GM12878 (cell line): Measurements from ENCODE around the gene ASCC1. TPM values are rescaled to one million over a fixed set of nuclear protein-coding genes. Genes with fewer than 3 reads are reported as not detected.

Experiments used
- ATAC-seq: fragments of 200-7000 bp; cut with Tn5 transposase; 3 replicates; pipeline ENCODE4 v1.9.1; 2020; ENCODE audit warnings: mild to moderate bottlenecking, moderate library complexity
- BruUV-seq: library from RNA; stranded (reverse); fragments of 400-500 nt; replicated peaks from 2 replicates; lab custom pipeline; 2021; lab: Mats Ljungman, UMichigan
- CTCF ChIA-PET: fragments of 300-600 bp; sonication (Branson Sonifier 250); formaldehyde crosslinking; extraction: SDS; loops from one replicate; lab custom pipeline; 2021; ENCODE audit warnings: inconsistent platforms; lab: Yijun Ruan, JAX
- POLR2A ChIA-PET: fragments of 350-600 bp; formaldehyde crosslinking; extraction: SDS; loops from one replicate; lab custom pipeline; 2021; ENCODE audit warnings: inconsistent platforms; lab: Charles Lee
- RAD21 ChIA-PET: fragments of 300-600 bp; sonication (Branson Sonifier 250); formaldehyde crosslinking; loops from one replicate; lab custom pipeline; 2023; ENCODE audit warnings: antibody characterized with exemption; ENCODE audit not compliant: unreplicated experiment; lab: Charles Lee
- SMC1A ChIA-PET: fragments of 300-600 bp; sonication (Branson Sonifier 250); formaldehyde crosslinking; loops from one replicate; lab custom pipeline; 2023; ENCODE audit not compliant: unreplicated experiment, uncharacterized antibody; lab: Charles Lee
- DNase-seq: peaks from one replicate; pipeline ENCODE4 v3.0.0-alpha.2; 2011; ENCODE audit warnings: low read depth, low spot score
- FAIRE-seq: peaks from 3 replicates; lab custom pipeline; 2011; peaks lifted over from hg19 to GRCh38; lab: Jason Lieb, UNC
- H2AFZ ChIP-seq: 2 replicates; pipeline ENCODE4 v1.6.0; 2011; ENCODE audit warnings: low read depth, low read length, control low read depth; ENCODE audit not compliant: control insufficient read depth
- H3K27ac ChIP-seq: 2 replicates; pipeline ENCODE4 v1.5.1; 2011; ENCODE audit warnings: control low read depth; ENCODE audit not compliant: control insufficient read depth, insufficient read depth
- H3K27me3 ChIP-seq, 2 experiments: replicated peaks in 1 of 2; 2 replicates each; pipeline versions ENCODE4 v1.6.0 to v1.6.1; 2011; ENCODE audit warnings: low read length in 1 of 2; ENCODE audit not compliant: control insufficient read depth in 2 of 2, insufficient read depth in 2 of 2
- H3K36me3 ChIP-seq, 2 experiments: 2 replicates each; pipeline ENCODE4 v1.5.1; 2011; ENCODE audit warnings: low read length in 1 of 2; ENCODE audit not compliant: control insufficient read depth in 2 of 2, insufficient read depth in 2 of 2
- H3K4me1 ChIP-seq: 2 replicates; pipeline ENCODE4 v1.6.1; 2011; ENCODE audit warnings: mild to moderate bottlenecking, low read length, moderate library complexity, mixed read lengths; ENCODE audit not compliant: control insufficient read depth, insufficient read depth
- H3K4me2 ChIP-seq: 2 replicates; pipeline ENCODE4 v1.6.0; 2011; ENCODE audit warnings: control low read depth; ENCODE audit not compliant: control insufficient read depth, insufficient read depth
- H3K4me3 ChIP-seq: fragments of 200-600 bp; sonication (generic); 2 replicates; pipeline ENCODE4 v1.5.1; 2016
- H3K79me2 ChIP-seq: 2 replicates; pipeline ENCODE4 v1.6.0; 2011; ENCODE audit warnings: low read length; ENCODE audit not compliant: control insufficient read depth, insufficient read depth
- H3K9ac ChIP-seq: 2 replicates; pipeline ENCODE4 v1.8.0; 2011; ENCODE audit warnings: low read length, control low read depth, mixed read lengths; ENCODE audit not compliant: control insufficient read depth, insufficient read depth
- H3K9me3 ChIP-seq: replicated peaks from 3 replicates; pipeline ENCODE4 v1.5.1; 2011; ENCODE audit warnings: mild to moderate bottlenecking, low read length; ENCODE audit not compliant: control insufficient read depth, insufficient read depth
- H4K20me1 ChIP-seq: 2 replicates; pipeline ENCODE4 v1.6.0; 2011; ENCODE audit not compliant: control insufficient read depth, insufficient read depth
- ASH2L ChIP-seq: fragments of 300-600, 200-600 bp; sonication (generic); IDR thresholded peaks from 2 replicates; pipeline ENCODE4 v1.6.1; 2017; ENCODE audit warnings: low read depth, mild to moderate bottlenecking, borderline replicate concordance
- CTCF ChIP-seq, 3 experiments: IDR thresholded peaks in 2 of 3; conservative IDR thresholded peaks in 1 of 3; 2 replicates each; pipeline ENCODE4 v1.5.1; 2011; ENCODE audit warnings: low read depth in 3 of 3, low read length in 3 of 3, mild to moderate bottlenecking in 3 of 3, control low read depth in 2 of 3, moderate library complexity in 2 of 3, inconsistent platforms in 1 of 3, mixed read lengths in 1 of 3; ENCODE audit not compliant: control insufficient read depth in 2 of 3, insufficient read depth in 1 of 3; ENCODE audit errors: extremely low read depth in 1 of 3
- E2F8 ChIP-seq: fragments of 450-650 bp; IDR thresholded peaks from 2 replicates; pipeline ENCODE4 v1.6.1; 2018; ENCODE audit warnings: mild to moderate bottlenecking, low read depth, moderate library complexity; ENCODE audit not compliant: partially characterized antibody
- EP300 ChIP-seq, 2 experiments: fragments of 150-350 bp in 1 of 2; IDR thresholded peaks; 2 replicates each; pipeline ENCODE4 v1.6.1; 2011 to 2012; ENCODE audit warnings: low read depth in 2 of 2, low read length in 2 of 2, borderline replicate concordance in 1 of 2, improper control_type of control experiment in 1 of 2, inconsistent platforms in 1 of 2; ENCODE audit not compliant: control insufficient read depth in 1 of 2
- HCFC1 ChIP-seq: fragments of 150-350 bp; IDR thresholded peaks from 2 replicates; pipeline ENCODE4 v1.6.1; 2014; ENCODE audit warnings: low read length
- HDGF ChIP-seq: fragments of 450-650 bp; IDR thresholded peaks from 2 replicates; pipeline ENCODE4 v1.6.1; 2016; ENCODE audit warnings: antibody characterized with exemption
- IRF5 ChIP-seq: fragments of 450-650 bp; IDR thresholded peaks from 2 replicates; pipeline ENCODE4 v1.6.1; 2017; ENCODE audit warnings: borderline replicate concordance
- LARP7 ChIP-seq: fragments of 450-650 bp; IDR thresholded peaks from 2 replicates; pipeline ENCODE4 v1.6.1; 2017; ENCODE audit warnings: mild to moderate bottlenecking
- NBN ChIP-seq: fragments of 450-650 bp; IDR thresholded peaks from 2 replicates; pipeline ENCODE4 v1.6.1; 2016
- NFYA ChIP-seq: IDR thresholded peaks from 2 replicates; pipeline ENCODE4 v1.6.1; 2011; ENCODE audit warnings: low read depth, mild to moderate bottlenecking, low read length, improper control_type of control experiment, borderline replicate concordance
- NKRF ChIP-seq: fragments of 450-650 bp; conservative IDR thresholded peaks from 2 replicates; pipeline ENCODE4 v1.6.1; 2017; ENCODE audit warnings: mild to moderate bottlenecking, moderate library complexity
- NR2C2 ChIP-seq: IDR thresholded peaks from 2 replicates; pipeline ENCODE4 v1.6.1; 2011; ENCODE audit warnings: borderline replicate concordance, low read depth; ENCODE audit not compliant: control insufficient read depth, insufficient read length
- PAX5 ChIP-seq: IDR thresholded peaks from 2 replicates; pipeline ENCODE4 v1.6.1; 2011; ENCODE audit warnings: low read depth, low read length, borderline replicate concordance
- ZNF24 ChIP-seq: fragments of 450-650 bp; IDR thresholded peaks from 2 replicates; pipeline ENCODE4 v1.6.1; 2017; ENCODE audit warnings: antibody characterized with exemption, mild to moderate bottlenecking
- WGBS: methylation state at CpG from one replicate; pipeline ENCODE4 v1.1.6; 2016; ENCODE audit warnings: low lambda C conversion rate; ENCODE audit not compliant: insufficient replicate concordance, insufficient coverage; ENCODE audit errors: missing lambda C conversion rate; 5-methylcytosine and 5-hydroxymethylcytosine counted together
- in situ Hi-C: fragments of 300-500 bp; cut with MboI; formaldehyde crosslinking; loops from 9 replicates; pipeline ENCODE4 v1.14.3; 2018; ENCODE audit warnings: mixed read lengths
- intact Hi-C: fragments of 100-400 bp; cut with micrococcal nuclease; formaldehyde crosslinking; loops from one replicate; pipeline ENCODE4 v1.14.2; 2022; ENCODE audit not compliant: unreplicated experiment
- polyA plus RNA-seq, 11 experiments: library from polyadenylated mRNA; depleted of rRNA in 4 of 11; unstranded in 6 of 11; stranded (reverse) in 5 of 11; fragments of >200 nt; fragmentation: Nextera tagmentation in 4 of 11; fragmentation: Illumina TruSeq in 1 of 11; extraction: Ambion mirVana in 4 of 11; extraction: Trizol in 1 of 11; gene quantifications; 1 replicate in 1 of 11; 2 replicates in 10 of 11; pipeline versions ENCODE4 v1.2.1 to v1.2.3, GENCODE V29; 2011 to 2016; ENCODE audit warnings: inconsistent platforms in 2 of 11, missing spikeins in 2 of 11, low read depth in 1 of 11
- total RNA-seq, 4 experiments: library from RNA; depleted of rRNA in 3 of 4; stranded (reverse); fragments of >200 nt in 3 of 4; fragmentation: Illumina TruSeq in 1 of 4; extraction: Trizol in 1 of 4; gene quantifications; 2 replicates each; pipeline versions ENCODE4 v1.2.1 to v1.2.3, GENCODE V29; 2013 to 2021

ASCC1 gene
- total and polyA plus RNA-seq, 10 of the 15 experiments (the other 5 are each of a cell fraction or from before 2014, with no cell fraction given) = 23.3 to 80.6 (median 42.8) TPM

GRCh38 chr10:72164617-72165016 lies 51.5 kb downstream of the ASCC1 start (continued):
- 0 out of 6 replicates have a peak, but pooled peaks of 2 of the 3 experiments have one; percentile 9 to 24 for TF ChIP-seq CTCF (IDR thresholded peaks at IDR 0.05 in 2 of 3, conservative IDR thresholded peaks at IDR 0.05 in 1 of 3; ENCODE audit: control insufficient read depth in 2 of 3, extremely low read depth in 1 of 3, insufficient read depth in 1 of 3, low read depth in 3 of 3, low read length in 3 of 3)
- TF ChIP-seq NKRF = no peak

- RAD21 ChIA-PET = no interaction called here
- no peaks in the 10 kb centered on the region; the same call in 2 of the 3 replicates for H3K9me3 ChIP-seq
- no TSS peak for BruUV-seq
- no peak overlapping the region for H3K4me3 ChIP-seq
- intact Hi-C loops = loop anchor here (1.0 kb wide), 1 partner anchor 30 kb away; no protein-coding TSS in a partner anchor
- POLR2A ChIA-PET = interaction anchor here (1.1 to 1.5 kb wide), 2 partner anchors 58 to 98 kb away, joined by 3 read pairs; no protein-coding TSS in a partner anchor
- no peaks in the 10 kb centered on the region for H3K27me3 ChIP-seq
- H3K79me2 ChIP-seq = no peaks in the 10 kb centered on the region
- DNase-seq (peak; percentile 88), ATAC-seq (peak; percentile 95), FAIRE-seq (peak; percentile 57)
- no peaks in the 10 kb centered on the region for H4K20me1 ChIP-seq
- peak overlapping the region; percentile 54; the same call in 1 of the 2 replicates for H3K27ac ChIP-seq
- SMC1A ChIA-PET = interaction anchor here (1.2 to 3.8 kb wide), 2 partner anchors 12 to 31 kb away, joined by 3 to 19 read pairs; no protein-coding TSS in a partner anchor
- 0% methylated on average over 1 of the region's 1 CpG for WGBS
- no peak overlapping the region for H3K4me2 ChIP-seq
- CTCF ChIA-PET = interaction anchor here (0.7 to 1.4 kb wide), 3 partner anchors 11 to 37 kb away, joined by 3 to 5 read pairs (median 3); no protein-coding TSS in a partner anchor
- peaks cover 0 to 3% of the 10 kb centered on the region in 2 experiments; a peak in 3 of 4 replicates for H3K36me3 ChIP-seq
- peaks cover 10% of the 10 kb centered on the region for H3K4me1 ChIP-seq
- H2AFZ ChIP-seq = no peak overlapping the region
- in situ Hi-C loops = no loop called here
- H3K9ac ChIP-seq = no peak overlapping the region
- TF ChIP-seq NBN (peak; percentile 93), E2F8 (no peak), HCFC1 (no peak), IRF5 (no peak), ZNF24 (peak; percentile 69), PAX5 (no peak), NFYA (no peak), NR2C2 (no peak), ASH2L (no peak), LARP7 (no peak), EP300 (IDR thresholded peaks at IDR 0.05; ENCODE audit: borderline replicate concordance in 1 of 2, control insufficient read depth in 1 of 2, low read depth in 2 of 2, low read length in 2 of 2) (peak; percentile 80 to 83; a peak in 3 of 4 replicates), HDGF (no peak)
These were observed 53.1 kb downstream of the ASCC1 start for GRCh38 chr10:72162978-72163377.
